Stomach (tissue), 9 donors: ENCODE data around the gene OSBP2. TPM values are rescaled to one million over a fixed set of nuclear protein-coding genes. Genes with fewer than 3 reads are reported as not detected.

Source experiments
- DNase-seq, 2 donors: peaks; one replicate each; pipeline versions ENCODE4 v3.0.0 to v3.0.0-alpha.2; 2013 to 2019
- H3K27ac ChIP-seq, 5 donors: fragments of 200-600 bp in 4 of 5; sonication (generic) in 4 of 5; one replicate each; pipeline ENCODE4 v1.5.1; 2013 to 2019; ENCODE audit warnings: mild to moderate bottlenecking in 1 of 5, moderate library complexity in 1 of 5
- H3K27me3 ChIP-seq, 3 donors: fragments of 200-600 bp; sonication (generic); one replicate each; pipeline ENCODE4 v1.5.1; 2017 to 2019; ENCODE audit warnings: mixed run types in 1 of 3
- H3K36me3 ChIP-seq, 4 donors: fragments of 200-600 bp; sonication (generic); 1 replicate in 3 of 4; 2 replicates in 1 of 4; pipeline ENCODE4 v1.5.1; 2016 to 2019
- H3K4me1 ChIP-seq, 4 donors: fragments of 200-600 bp; sonication (generic); one replicate each; pipeline ENCODE4 v1.5.1; 2016 to 2019
- H3K4me3 ChIP-seq, 4 donors: fragments of 200-600 bp; sonication (generic) in 3 of 4; one replicate each; pipeline ENCODE4 v1.5.1; 2016 to 2019; ENCODE audit warnings: mild to moderate bottlenecking in 1 of 4
- H3K9me3 ChIP-seq, 4 donors: fragments of 200-600 bp; sonication (generic); one replicate each; pipeline ENCODE4 v1.5.1; 2016 to 2019
- CTCF ChIP-seq, 7 experiments: fragments of 450-650 bp in 4 of 7; fragments of 200-600 bp in 3 of 7; sonication (generic) in 3 of 7; IDR thresholded peaks; one replicate each; pipeline ENCODE4 v1.5.1; 2016 to 2019; ENCODE audit warnings: antibody characterized with exemption in 7 of 7, control low read depth in 2 of 7, mild to moderate bottlenecking in 1 of 7
- EP300 ChIP-seq: sonication (generic); formaldehyde crosslinking; IDR thresholded peaks from one replicate; pipeline ENCODE4 v1.6.1; 2017; ENCODE audit warnings: antibody characterized with exemption
- POLR2A ChIP-seq, 4 donors: fragments of 450-650 bp; IDR thresholded peaks; one replicate each; pipeline ENCODE4 v1.6.1; 2016; ENCODE audit warnings: antibody characterized with exemption in 4 of 4, control low read depth in 2 of 4, mild to moderate bottlenecking in 1 of 4, moderate library complexity in 1 of 4
- POLR2AphosphoS5 ChIP-seq, 3 donors: sonication (generic); formaldehyde crosslinking; IDR thresholded peaks; one replicate each; pipeline ENCODE4 v1.6.1; 2016; ENCODE audit warnings: antibody characterized with exemption in 3 of 3
- WGBS, 5 donors: extraction: QIAGEN DNeasy Blood & Tissue Kit in 3 of 5; methylation state at CpG; one replicate each; pipeline versions ENCODE4 v1.1.5 to v1.1.7; 2013 to 2018; 5-methylcytosine and 5-hydroxymethylcytosine counted together
- intact Hi-C: fragments of 100-400 bp; cut with DNase I; formaldehyde crosslinking; loops from one replicate; pipeline ENCODE4 v1.15.1; 2023; ENCODE audit warnings: low total_unique reads
- polyA plus RNA-seq, 3 donors: library from polyadenylated mRNA; stranded (reverse); fragments of 200-250 nt; gene quantifications; one replicate each; pipeline ENCODE4 v1.2.3, GENCODE V29; 2013
- total RNA-seq, 5 donors: library from RNA; depleted of rRNA; stranded (reverse); fragments of >200 nt; gene quantifications; one replicate each; pipeline versions ENCODE4 v1.1.0 to v1.2.3, GENCODE V29; 2014 to 2016
- donor health status: healthy with polysubstance abuse.
- donor health status: Bipolar disorder and iron deficiency.
- donor health status: healthy.

The OSBP2 gene
- total and polyA plus RNA-seq, 8 donors = 0.58 to 9.5 (median 1.8) TPM; not detected in 1

- Histone ChIP-seq H3K4me3 (no peak overlapping the region), H3K36me3 (peaks cover 83 to 100% (median 99%) of the 10 kb centered on the region in 4 donors), H3K27me3 (no peaks in the 10 kb centered on the region), H3K9me3 (no peaks in the 10 kb centered on the region), H3K27ac (no peak overlapping the region), H3K4me1 (peaks cover 0 to 6% (median 0%) of the 10 kb centered on the region in 4 donors)
- intact Hi-C loops = no loop called here
- WGBS, 5 donors = 88 to 92% (median 89%) methylated on average over 7 of the region's 7 CpGs
- TF ChIP-seq CTCF (IDR thresholded peaks at IDR 0.05) (no peak), POLR2AphosphoS5 (IDR thresholded peaks at IDR 0.05) (no peak), POLR2A (IDR thresholded peaks at IDR 0.05) (no peak), EP300 (no peak)
- DNase-seq = no peak
These were observed 238.8 kb downstream of the OSBP2 start for GRCh38 chr22:30933457-30933856.

- intact Hi-C loops = no loop called here
- peaks cover 85 to 100% (median 100%) of the 10 kb centered on the region in 4 donors for H3K36me3 ChIP-seq
- peaks cover 0 to 6% (median 0%) of the 10 kb centered on the region in 4 donors for H3K4me1 ChIP-seq
- 91 to 97% (median 94%) methylated on average over 8 of the region's 8 CpGs for WGBS, 5 donors
- no peaks in the 10 kb centered on the region for H3K9me3 ChIP-seq
- H3K27me3 ChIP-seq = no peaks in the 10 kb centered on the region
- no peak overlapping the region for H3K4me3 ChIP-seq
- H3K27ac ChIP-seq = no peak overlapping the region
- no peak for TF ChIP-seq POLR2A (IDR thresholded peaks at IDR 0.05)
- no peak for TF ChIP-seq POLR2AphosphoS5 (IDR thresholded peaks at IDR 0.05)
- no peak for TF ChIP-seq EP300
- no peak for TF ChIP-seq CTCF (IDR thresholded peaks at IDR 0.05)
- no peak for DNase-seq
These were observed 239.4 kb downstream of the OSBP2 start for GRCh38 chr22:30934053-30934452.

- WGBS, 5 donors = 79 to 87% (median 85%) methylated on average over 7 of the region's 7 CpGs
- TF ChIP-seq POLR2A (IDR thresholded peaks at IDR 0.05) (no peak), EP300 (no peak), POLR2AphosphoS5 (IDR thresholded peaks at IDR 0.05) (no peak), CTCF (IDR thresholded peaks at IDR 0.05) (no peak)
- Histone ChIP-seq H3K4me1 (no peaks in the 10 kb centered on the region), H3K4me3 (no peak overlapping the region), H3K27ac (no peak overlapping the region), H3K27me3 (no peaks in the 10 kb centered on the region), H3K36me3 (peaks cover 96 to 100% (median 100%) of the 10 kb centered on the region in 4 donors), H3K9me3 (no peaks in the 10 kb centered on the region)
- no peak for DNase-seq
- intact Hi-C loops = loop anchor here (10.0 kb wide), 1 partner anchor 204 kb away; the partner anchor contains the start of gene PLA2G3
These were observed 246.2 kb downstream of the OSBP2 start for GRCh38 chr22:30940685-30941362.

- TF ChIP-seq POLR2A (IDR thresholded peaks at IDR 0.05) = no peak
- TF ChIP-seq CTCF (IDR thresholded peaks at IDR 0.05) = no peak
- no peak for TF ChIP-seq EP300
- no peak for TF ChIP-seq POLR2AphosphoS5 (IDR thresholded peaks at IDR 0.05)
- DNase-seq = no peak
- intact Hi-C loops = loop anchor here (10.0 kb wide), 1 partner anchor 203 kb away; the partner anchor contains the start of gene PLA2G3
- Histone ChIP-seq H3K4me1 (no peaks in the 10 kb centered on the region), H3K4me3 (no peak overlapping the region), H3K9me3 (no peaks in the 10 kb centered on the region), H3K36me3 (peaks cover 96 to 100% (median 100%) of the 10 kb centered on the region in 4 donors), H3K27me3 (no peaks in the 10 kb centered on the region), H3K27ac (no peak overlapping the region)
- WGBS, 5 donors = 94 to 98% (median 96%) methylated on average over 11 of the region's 11 CpGs
These were observed 246.7 kb downstream of the OSBP2 start for GRCh38 chr22:30941363-30941740.
